HepG2 (cell line): ENCODE data around the gene NCAM2. TPM values are rescaled to one million over a fixed set of nuclear protein-coding genes. Genes with fewer than 3 reads are reported as not detected.

Experiments used
- ATAC-seq: fragments of 200-7000 bp; cut with Tn5 transposase; 3 replicates; pipeline ENCODE4 v1.9.1; 2020; ENCODE audit warnings: mild to moderate bottlenecking, moderate library complexity
- BruUV-seq: library from RNA; stranded (reverse); fragments of 400-500 nt; replicated peaks from 2 replicates; lab custom pipeline; 2021; lab: Mats Ljungman, UMichigan
- CTCF ChIA-PET: fragments of 300-600 bp; formaldehyde crosslinking; extraction: SDS; loops from one replicate; lab custom pipeline; 2021; ENCODE audit warnings: low total read pairs, inconsistent platforms, low intra/inter-chr PET ratio; lab: Yijun Ruan, JAX
- POLR2A ChIA-PET: fragments of 350-600 bp; sonication (Branson Sonifier 250); formaldehyde crosslinking; loops from one replicate; lab custom pipeline; 2020; ENCODE audit warnings: antibody characterized with exemption, inconsistent platforms; lab: Yijun Ruan, JAX
- DNase-seq: peaks from one replicate; pipeline ENCODE4 v3.0.0-alpha.2; 2015; ENCODE audit warnings: low spot score
- FAIRE-seq: peaks from 3 replicates; lab custom pipeline; 2011; peaks lifted over from hg19 to GRCh38; lab: Jason Lieb, UNC
- H2AFZ ChIP-seq: one replicate; pipeline ENCODE4 v1.6.1; 2011; ENCODE audit warnings: low read length, inconsistent platforms
- H3K27ac ChIP-seq: fragments of 300-600 bp; 3 replicates; pipeline ENCODE4 v1.8.0; 2011; ENCODE audit warnings: mixed run types, mild to moderate bottlenecking, mixed read lengths, low read length, inconsistent platforms; ENCODE audit not compliant: insufficient read depth; ENCODE audit errors: extremely low read length
- H3K27me3 ChIP-seq, 2 experiments: fragments of 200-600 bp in 1 of 2; 2 replicates in 1 of 2; 3 replicates in 1 of 2; pipeline versions ENCODE4 v1.6.0 to v1.8.0; 2011; ENCODE audit warnings: low read length in 2 of 2, mild to moderate bottlenecking in 2 of 2, moderate library complexity in 2 of 2, inconsistent platforms in 1 of 2; ENCODE audit not compliant: insufficient read depth in 2 of 2, control insufficient read depth in 1 of 2
- H3K36me3 ChIP-seq, 2 experiments: fragments of 200-600 bp in 1 of 2; replicated peaks in 1 of 2; 2 replicates in 1 of 2; 3 replicates in 1 of 2; pipeline versions ENCODE4 v1.5.1 to v1.8.0; 2011; ENCODE audit warnings: low read length in 2 of 2, inconsistent platforms in 1 of 2; ENCODE audit not compliant: insufficient read depth in 2 of 2, control insufficient read depth in 1 of 2
- H3K4me1 ChIP-seq: 2 replicates; pipeline ENCODE4 v1.5.1; 2012; ENCODE audit warnings: low read length, inconsistent platforms; ENCODE audit not compliant: insufficient read depth
- H3K4me2 ChIP-seq: 2 replicates; pipeline ENCODE4 v1.6.0; 2011; ENCODE audit warnings: low read depth, low read length, inconsistent platforms
- H3K4me3 ChIP-seq, 3 experiments: fragments of 200-600 bp in 1 of 3; sonication (generic), shearing (Covaris generic) in 1 of 3; replicated peaks in 1 of 3; 2 replicates each; pipeline ENCODE4 v1.5.1; 2011 to 2016; ENCODE audit warnings: low read length in 3 of 3, inconsistent platforms in 2 of 3, low read depth in 2 of 3, mild to moderate bottlenecking in 2 of 3, control low read depth in 1 of 3, mixed read lengths in 1 of 3; ENCODE audit not compliant: insufficient read depth in 1 of 3
- H3K79me2 ChIP-seq: one replicate; pipeline ENCODE4 v1.6.1; 2011; ENCODE audit warnings: low read length, inconsistent platforms; ENCODE audit not compliant: insufficient read depth
- H3K9ac ChIP-seq: 2 replicates; pipeline ENCODE4 v1.6.0; 2011; ENCODE audit warnings: mild to moderate bottlenecking, low read depth, low read length, inconsistent platforms; ENCODE audit not compliant: insufficient read depth
- H3K9me3 ChIP-seq: 2 replicates; pipeline ENCODE4 v1.5.1; 2012; ENCODE audit warnings: mild to moderate bottlenecking, low read length
- H4K20me1 ChIP-seq: 2 replicates; pipeline ENCODE4 v1.6.0; 2011; ENCODE audit warnings: inconsistent platforms, mild to moderate bottlenecking, low read length, moderate library complexity; ENCODE audit not compliant: insufficient read depth
- ARID3A ChIP-seq: IDR thresholded peaks from 2 replicates; pipeline ENCODE4 v1.6.1; 2012; ENCODE audit warnings: low read depth, low read length, improper control_type of control experiment
- HMGXB3 ChIP-seq: sonication (generic); formaldehyde crosslinking; IDR thresholded peaks from 2 replicates; pipeline ENCODE4 v1.4.0; 2020; ENCODE audit warnings: missing genetic modification reagents, borderline replicate concordance
- JUNB ChIP-seq: sonication (generic); formaldehyde crosslinking; IDR thresholded peaks from 2 replicates; pipeline ENCODE4 v1.8.0; 2022; ENCODE audit warnings: missing genetic modification reagents, mild to moderate bottlenecking, borderline replicate concordance
- KAT7 ChIP-seq: IDR thresholded peaks from 2 replicates; pipeline ENCODE4 v1.6.1; 2018; ENCODE audit warnings: borderline replicate concordance, missing compliant biosample characterization
- KLF16 ChIP-seq, 2 experiments: sonication (generic) in 1 of 2; formaldehyde crosslinking in 1 of 2; IDR thresholded peaks; 2 replicates each; pipeline versions ENCODE4 v1.6.1 to v1.8.0; 2016 to 2023; ENCODE audit warnings: missing genetic modification reagents in 2 of 2, missing compliant biosample characterization in 1 of 2
- MTF2 ChIP-seq: sonication (generic); formaldehyde crosslinking; IDR thresholded peaks from 2 replicates; pipeline ENCODE4 v1.5.0; 2020; ENCODE audit warnings: missing genetic modification reagents, borderline replicate concordance
- NBN ChIP-seq: fragments of 450-650 bp; conservative IDR thresholded peaks from 2 replicates; pipeline ENCODE4 v1.6.1; 2017
- NFE2 ChIP-seq: sonication (generic); formaldehyde crosslinking; IDR thresholded peaks from 2 replicates; pipeline ENCODE4 v1.4.0; 2020; ENCODE audit warnings: missing genetic modification reagents
- PPARG ChIP-seq: conservative IDR thresholded peaks from 2 replicates; pipeline ENCODE4 v1.6.1; 2016; ENCODE audit warnings: missing biosample characterization, missing genetic modification reagents
- TFAP4 ChIP-seq: sonication (generic); IDR thresholded peaks from 2 replicates; pipeline ENCODE4 v1.6.1; 2016; ENCODE audit warnings: low read depth, borderline replicate concordance
- ZFP91 ChIP-seq: sonication (generic); formaldehyde crosslinking; IDR thresholded peaks from 2 replicates; pipeline ENCODE4 v1.9.0; 2022; ENCODE audit warnings: missing genetic modification reagents, mild to moderate bottlenecking, borderline replicate concordance
- WGBS: methylation state at CpG from one replicate; pipeline ENCODE4 v1.1.6; 2017; ENCODE audit warnings: low lambda C conversion rate; 5-methylcytosine and 5-hydroxymethylcytosine counted together
- in situ Hi-C: cut with HindIII; loops from 2 replicates; pipeline ENCODE4 v1.10.0; 2017; ENCODE audit warnings: low pct_unique_long_range_greater_than_20kb; ENCODE audit not compliant: extremely low pct_ligation_motif_present
- intact Hi-C: fragments of 100-400 bp; cut with micrococcal nuclease; formaldehyde crosslinking; loops from one replicate; pipeline ENCODE4 v1.10.0; 2022; ENCODE audit not compliant: unreplicated experiment
- polyA plus RNA-seq, 8 experiments: library from polyadenylated mRNA; depleted of rRNA in 3 of 8; stranded (reverse) in 7 of 8; unstranded in 1 of 8; fragments of >200 nt; fragmentation: Illumina TruSeq in 4 of 8; extraction: Trizol in 4 of 8; gene quantifications; 2 replicates each; pipeline versions ENCODE4 v1.2.1 to v1.2.3, GENCODE V29; 2011 to 2016; ENCODE audit warnings: low read depth in 4 of 8, missing spikeins in 1 of 8, mixed read lengths in 1 of 8; ENCODE audit not compliant: insufficient read depth in 1 of 8
- total RNA-seq, 5 experiments: library from RNA; depleted of rRNA; stranded (reverse); fragments of >200 nt; fragmentation: Illumina TruSeq; extraction: Trizol; gene quantifications; 2 replicates each; pipeline ENCODE4 v1.2.3, GENCODE V29; 2016; ENCODE audit warnings: low read depth in 1 of 5

Gene NCAM2
- total and polyA plus RNA-seq, 2 of the 13 experiments (the other 11 are each of a cell fraction or from before 2014, with no cell fraction given), result not detected

GRCh38 chr21:21283810-21284209 lies 285.6 kb downstream of the NCAM2 start:
- ATAC-seq (no peak), DNase-seq (no peak), FAIRE-seq (no peak)
- WGBS, result 24% methylated on average over 2 of the region's 2 CpGs
- TF ChIP-seq PPARG (CRISPR knock-in tag) (no peak), MTF2 (CRISPR knock-in tag) (no peak), ARID3A (no peak), KLF16 (CRISPR knock-in tag; IDR thresholded peaks at IDR 0.05) (no peak), KAT7 (CRISPR knock-in tag) (no peak), ZFP91 (no peak), JUNB (no peak), HMGXB3 (CRISPR knock-in tag) (no peak), NBN (no peak), NFE2 (no peak), TFAP4 (no peak)
- Histone ChIP-seq H3K27ac (no peak overlapping the region), H3K9ac (no peak overlapping the region), H3K4me2 (no peak overlapping the region), H2AFZ (no peak overlapping the region), H3K4me3 (no peak overlapping the region), H4K20me1 (no peaks in the 10 kb centered on the region), H3K36me3 (no peaks in the 10 kb centered on the region), H3K27me3 (no peaks in the 10 kb centered on the region), H3K4me1 (no peaks in the 10 kb centered on the region), H3K79me2 (no peaks in the 10 kb centered on the region), H3K9me3 (peaks cover 80% of the 10 kb centered on the region)
- in situ Hi-C loops, result no loop called here
- ChIA-PET POLR2A (no interaction called here), CTCF (no interaction called here)
- no TSS peak for BruUV-seq
- intact Hi-C loops, result no loop called here
